B cell (primary cell): ENCODE results near the gene ENAM. TPM values are rescaled to one million over a fixed set of nuclear protein-coding genes. Genes with fewer than 3 reads are reported as not detected.

ENCODE experiments used
- polyA plus RNA-seq: library from polyadenylated mRNA; depleted of rRNA; stranded (reverse); fragments of >200 nt; gene quantifications from 2 replicates; pipeline ENCODE4 v1.2.3, GENCODE V29; 2012
- total RNA-seq, 2 donors: library from RNA; stranded (reverse); fragments of 120-200 nt in 1 of 2; gene quantifications; 1 replicate in 1 of 2; 2 replicates in 1 of 2; pipeline versions ENCODE4 v1.2.3 to v1.2.4, GENCODE V29; 2013 to 2022

Gene ENAM
- total and polyA plus RNA-seq, 2 donors (not counting 1 experiment from before 2014, with no cell fraction given): not detected

Other genes with a start within 250 kb of the ENAM start
- not detected in 2 replicates for gene SMR3B, start 245.6 kb upstream of the ENAM start, total RNA-seq
- not detected in 2 replicates for gene SMR3B, start 245.6 kb upstream of the ENAM start, polyA plus RNA-seq
- not detected in 2 replicates for gene OPRPN, start 230.8 kb upstream of the ENAM start, total RNA-seq
- not detected in 2 replicates for gene OPRPN, start 230.8 kb upstream of the ENAM start, polyA plus RNA-seq
- not detected in 2 replicates for gene MUC7, start 156.5 kb upstream of the ENAM start, total RNA-seq
- gene MUC7, start 156.5 kb upstream of the ENAM start, polyA plus RNA-seq: not detected in 2 replicates
- not detected in 2 replicates for gene AMTN, start 110.2 kb upstream of the ENAM start, total RNA-seq
- not detected in 2 replicates for gene AMTN, start 110.2 kb upstream of the ENAM start, polyA plus RNA-seq
- gene AMBN, start 36.5 kb upstream of the ENAM start, total RNA-seq: not detected in 2 replicates
- gene AMBN, start 36.5 kb upstream of the ENAM start, polyA plus RNA-seq: not detected in 2 replicates
- 72.3 and 90.8 TPM in 2 replicates for gene JCHAIN, start 37.8 kb downstream of the ENAM start, total RNA-seq
- 378 and 441 TPM in 2 replicates for gene JCHAIN, start 37.8 kb downstream of the ENAM start, polyA plus RNA-seq
- 42.0 and 42.2 TPM in 2 replicates for gene UTP3, start 59.8 kb downstream of the ENAM start, total RNA-seq
- gene UTP3, start 59.8 kb downstream of the ENAM start, polyA plus RNA-seq: 5.0 and 6.2 TPM in 2 replicates
- 74.1 and 92.9 TPM in 2 replicates for gene RUFY3, start 93.2 kb downstream of the ENAM start, total RNA-seq
- 26.1 and 43.6 TPM in 2 replicates for gene RUFY3, start 93.2 kb downstream of the ENAM start, polyA plus RNA-seq
- 43.2 and 44.2 TPM in 2 replicates for gene GRSF1, start 211.1 kb downstream of the ENAM start, total RNA-seq
- gene GRSF1, start 211.1 kb downstream of the ENAM start, polyA plus RNA-seq: 23.7 and 26.0 TPM in 2 replicates